Measurements from ENCODE around the gene RAB6A.

Gene RAB6A

GRCh38 chr11:73652046-73652730 lies 108.7 kb downstream of the RAB6A start:
- DNase-seq = peak; percentile 83 to 94

GRCh38 chr11:73651661-73652045 lies 109.2 kb downstream of the RAB6A start:
- DNase-seq = no peak

- DNase-seq = no peak
Observed at GRCh38 chr11:73651252-73651651, 109.6 kb downstream of the RAB6A start.

- no peak for DNase-seq
Observed at GRCh38 chr11:73650400-73650799, 110.5 kb downstream of the RAB6A start.

- DNase-seq = no peak
Observed at GRCh38 chr11:73649206-73649605, 111.7 kb downstream of the RAB6A start.

GRCh38 chr11:73648571-73649046 lies 112.3 kb downstream of the RAB6A start:
- peak; percentile 39 to 41 for DNase-seq

GRCh38 chr11:73648121-73648520 lies 112.8 kb downstream of the RAB6A start:
- no peak for DNase-seq

- DNase-seq = peak; percentile 95 to 97
Observed at GRCh38 chr11:73647459-73648100, 113.3 kb downstream of the RAB6A start.

GRCh38 chr11:73645972-73646631 lies 114.8 kb downstream of the RAB6A start, which contains the start of gene PLEKHB1:
TSS of gene PLEKHB1 (plus strand) at chr11:73646581. CDS start at chr11:73646609, 28 bp downstream.
- no peak for DNase-seq

- DNase-seq = no peak
Observed at GRCh38 chr11:73645121-73645969, 115.5 kb downstream of the RAB6A start.

GRCh38 chr11:73641668-73642067 lies 119.2 kb downstream of the RAB6A start:
- no peak for DNase-seq

GRCh38 chr11:73640592-73640991 lies 120.3 kb downstream of the RAB6A start:
- DNase-seq = no peak

- DNase-seq = no peak
Observed at GRCh38 chr11:73637012-73637411, 123.9 kb downstream of the RAB6A start.

- no peak for DNase-seq
Observed at GRCh38 chr11:73636249-73636648, 124.6 kb downstream of the RAB6A start.

- no peak for DNase-seq
Observed at GRCh38 chr11:73635721-73636120, 125.2 kb downstream of the RAB6A start.

- DNase-seq = no peak
Observed at GRCh38 chr11:73633999-73634398, 126.9 kb downstream of the RAB6A start.

GRCh38 chr11:73632996-73633395 lies 127.9 kb downstream of the RAB6A start:
- DNase-seq = no peak

GRCh38 chr11:73629907-73630306 lies 131.0 kb downstream of the RAB6A start:
- DNase-seq = no peak

- DNase-seq = peak; percentile 66 to 82
Observed at GRCh38 chr11:73625696-73626318, 135.1 kb downstream of the RAB6A start.

Measured in hippocampal formation (tissue), 2 donors.